OCI-LY3 (cell line): Measurements from ENCODE around the gene FCHSD1.
A peak's percentile ranks its signal among the peaks of the same experiment; 100 is the strongest.

ENCODE experiments used
- H2AFZ ChIP-seq: fragments of 200-600, 300-600 bp; shearing (Covaris generic); 2 replicates; pipeline ENCODE4 v1.6.0; 2014; ENCODE audit warnings: antibody characterized with exemption, low read depth, low read length
- H3K27ac ChIP-seq: fragments of 200-600, 300-600 bp; sonication (generic); 2 replicates; pipeline ENCODE4 v1.5.1; 2014; ENCODE audit warnings: mild to moderate bottlenecking, low read length, moderate library complexity, mixed read lengths
- H3K27me3 ChIP-seq: fragments of 200-600, 300-600 bp; sonication (generic); 2 replicates; pipeline ENCODE4 v1.6.1; 2014; ENCODE audit warnings: low read depth, low read length, mixed read lengths
- H3K36me3 ChIP-seq: fragments of 200-600, 300-600 bp; sonication (generic); replicated peaks from 2 replicates; pipeline ENCODE3; 2014; ENCODE audit warnings: low read depth, low read length, mixed read lengths
- H3K4me1 ChIP-seq: fragments of 300-600, 200-600 bp; sonication (generic); 2 replicates; pipeline ENCODE4 v1.6.1; 2014; ENCODE audit warnings: low read length, mixed read lengths
- H3K4me2 ChIP-seq: fragments of 200-600, 300-600 bp; sonication (generic); 2 replicates; pipeline ENCODE4 v1.6.1; 2014; ENCODE audit warnings: low read length, mixed read lengths
- H3K4me3 ChIP-seq: fragments of 300-600, 200-600 bp; sonication (generic); 2 replicates; pipeline ENCODE4 v1.5.1; 2014; ENCODE audit warnings: antibody characterized with exemption, mild to moderate bottlenecking, low read length, moderate library complexity
- H3K79me2 ChIP-seq: fragments of 300-600, 200-600 bp; shearing (Covaris generic); 2 replicates; pipeline ENCODE4 v1.6.1; 2014; ENCODE audit warnings: mild to moderate bottlenecking, low read length, mixed read lengths
- H3K9ac ChIP-seq: fragments of 300-600, 200-600 bp; shearing (Covaris generic); 2 replicates; pipeline ENCODE4 v1.6.0; 2014; ENCODE audit warnings: mild to moderate bottlenecking, low read length, moderate library complexity
- H3K9me3 ChIP-seq: fragments of 200-600, 300-600 bp; shearing (Covaris generic); 2 replicates; pipeline ENCODE4 v1.6.1; 2014; ENCODE audit warnings: low read length, mixed read lengths; ENCODE audit not compliant: insufficient read depth
- H4K20me1 ChIP-seq: fragments of 200-600, 300-600 bp; sonication (generic); 2 replicates; pipeline ENCODE4 v1.6.1; 2016; ENCODE audit warnings: low read length, mixed read lengths; ENCODE audit not compliant: insufficient read depth
- CTCF ChIP-seq: fragments of 200-600, 300-600 bp; sonication (generic); IDR thresholded peaks from 2 replicates; pipeline ENCODE4 v1.5.1; 2014; ENCODE audit warnings: antibody characterized with exemption, low read length, low read depth
- EZH2phosphoT487 ChIP-seq: fragments of 200-600 bp; shearing (Covaris generic); IDR thresholded peaks from 2 replicates; pipeline ENCODE4 v1.6.1; 2018; ENCODE audit warnings: antibody characterized with exemption, mixed run types, low read depth

The FCHSD1 gene

GRCh38 chr5:141618804-141619554 is 32.2 kb downstream of the FCHSD1 start, which contains the start of gene DIAPH1:
Gene DIAPH1 (minus strand): TSS chr5:141619000. CDS start chr5:141618914, 86 bp downstream.
- Histone ChIP-seq H3K9me3 (no peaks in the 10 kb centered on the region), H3K4me2 (peak within 1 kb of the TSS; percentile 98), H3K36me3 (peaks cover 35% of the 10 kb centered on the region), H3K79me2 (peaks cover 43% of the 10 kb centered on the region), H2AFZ (peak within 1 kb of the TSS; percentile 79; the same call in 1 of the 2 replicates), H3K9ac (peak within 1 kb of the TSS; percentile 97), H4K20me1 (no peaks in the 10 kb centered on the region), H3K4me1 (peaks cover 38% of the 10 kb centered on the region), H3K27ac (peak within 1 kb of the TSS; percentile 58), H3K27me3 (no peaks in the 10 kb centered on the region), H3K4me3 (peak within 1 kb of the TSS; percentile 99)
- TF ChIP-seq CTCF (peak; percentile 77), EZH2phosphoT487 (no peak)

GRCh38 chr5:141618030-141618803 is 33.0 kb downstream of the FCHSD1 start:
- H3K27me3 ChIP-seq: no peaks in the 10 kb centered on the region
- H3K36me3 ChIP-seq: peaks cover 32% of the 10 kb centered on the region
- peak overlapping the region; percentile 79; the same call in 1 of the 2 replicates for H2AFZ ChIP-seq
- no peak for TF ChIP-seq CTCF
- no peak for TF ChIP-seq EZH2phosphoT487
- no peaks in the 10 kb centered on the region for H3K9me3 ChIP-seq
- H3K9ac ChIP-seq: peak overlapping the region; percentile 97
- peak overlapping the region; percentile 58 for H3K27ac ChIP-seq
- peaks cover 30% of the 10 kb centered on the region for H3K4me1 ChIP-seq
- no peaks in the 10 kb centered on the region for H4K20me1 ChIP-seq
- H3K4me3 ChIP-seq: peak overlapping the region; percentile 99
- H3K4me2 ChIP-seq: peak overlapping the region; percentile 98
- H3K79me2 ChIP-seq: peaks cover 50% of the 10 kb centered on the region

GRCh38 chr5:141617682-141618029 is 33.6 kb downstream of the FCHSD1 start:
- TF ChIP-seq CTCF (no peak), EZH2phosphoT487 (no peak)
- Histone ChIP-seq H3K4me3 (peak overlapping the region; percentile 99), H3K9me3 (no peaks in the 10 kb centered on the region), H3K79me2 (peaks cover 55% of the 10 kb centered on the region), H3K36me3 (peaks cover 32% of the 10 kb centered on the region), H2AFZ (no peak overlapping the region), H3K4me1 (peaks cover 25% of the 10 kb centered on the region), H3K27ac (no peak overlapping the region), H3K9ac (peak overlapping the region; percentile 97), H3K4me2 (peak overlapping the region; percentile 98), H3K27me3 (no peaks in the 10 kb centered on the region), H4K20me1 (no peaks in the 10 kb centered on the region)

GRCh38 chr5:141617128-141617527 is 34.1 kb downstream of the FCHSD1 start:
- no peak overlapping the region for H3K4me3 ChIP-seq
- H3K27me3 ChIP-seq: no peaks in the 10 kb centered on the region
- peaks cover 22% of the 10 kb centered on the region for H3K4me1 ChIP-seq
- no peak overlapping the region for H3K9ac ChIP-seq
- H3K36me3 ChIP-seq: peaks cover 31% of the 10 kb centered on the region
- peak overlapping the region; percentile 98; the same call in 1 of the 2 replicates for H3K4me2 ChIP-seq
- peaks cover 59% of the 10 kb centered on the region for H3K79me2 ChIP-seq
- TF ChIP-seq CTCF: no peak
- TF ChIP-seq EZH2phosphoT487: no peak
- no peak overlapping the region for H2AFZ ChIP-seq
- no peaks in the 10 kb centered on the region for H4K20me1 ChIP-seq
- no peak overlapping the region for H3K27ac ChIP-seq
- no peaks in the 10 kb centered on the region for H3K9me3 ChIP-seq
